Cardiac muscle cell (in vitro differentiated cells and primary cell): ENCODE measurements around the gene CSMD2. TPM values are rescaled to one million over a fixed set of nuclear protein-coding genes. Genes with fewer than 3 reads are reported as not detected.

Experiments used
- DNase-seq, 2 donors: peaks; one replicate each; pipeline versions ENCODE4 v3.0.0 to v3.0.0-alpha.2; 2010 to 2017; ENCODE audit warnings: low read depth in 1 of 2, low spot score in 1 of 2
- H3K27ac ChIP-seq: fragments of 200-600 bp; sonication (generic); 2 replicates; pipeline ENCODE4 v1.5.1; 2016
- H3K27me3 ChIP-seq: fragments of 200-600 bp; sonication (generic); 2 replicates; pipeline ENCODE4 v1.6.0; 2016; ENCODE audit warnings: control low read depth
- H3K36me3 ChIP-seq: fragments of 200-600 bp; sonication (generic); 2 replicates; pipeline ENCODE4 v1.5.1; 2016; ENCODE audit warnings: control low read depth
- H3K4me1 ChIP-seq: fragments of 200-600 bp; sonication (generic); 2 replicates; pipeline ENCODE4 v1.8.1; 2017; ENCODE audit warnings: low read depth, mild to moderate bottlenecking, mixed run types
- H3K4me3 ChIP-seq: fragments of 200-600 bp; sonication (generic); 2 replicates; pipeline ENCODE4 v1.5.1; 2016; ENCODE audit warnings: mild to moderate bottlenecking
- H3K9me3 ChIP-seq: fragments of 200-600 bp; sonication (generic); 2 replicates; pipeline ENCODE4 v1.5.1; 2017; ENCODE audit warnings: low read depth, mild to moderate bottlenecking, control low read depth
- polyA plus RNA-seq: library from polyadenylated mRNA; unstranded; fragments of >200 nt; fragmentation: Nextera tagmentation; extraction: Ambion mirVana; gene quantifications from 2 replicates; pipeline ENCODE4 v1.2.1, GENCODE V29; 2016
- total RNA-seq: library from RNA; depleted of rRNA; stranded (reverse); fragments of >200 nt; gene quantifications from 2 replicates; pipeline ENCODE4 v1.2.3, GENCODE V29; 2016
- TF ChIP-seq, protein P1 (sequence below): IDR thresholded peaks from 2 replicates; pipeline ENCODE4 v1.5.1; 2012; ENCODE audit warnings: low read depth, mild to moderate bottlenecking, low read length

Gene CSMD2
- total and polyA plus RNA-seq, 2 experiments from 2014 or later = 0.24 TPM; not detected in 1

GRCh38 chr1:33925586-33925985, 239.4 kb downstream of the CSMD2 start:
- no peaks in the 10 kb centered on the region for H3K9me3 ChIP-seq
- no peak overlapping the region for H3K27ac ChIP-seq
- no peak overlapping the region for H3K4me3 ChIP-seq
- no peaks in the 10 kb centered on the region for H3K27me3 ChIP-seq
- no peaks in the 10 kb centered on the region for H3K36me3 ChIP-seq
- no peaks in the 10 kb centered on the region for H3K4me1 ChIP-seq
- TF ChIP-seq, protein P1, sequence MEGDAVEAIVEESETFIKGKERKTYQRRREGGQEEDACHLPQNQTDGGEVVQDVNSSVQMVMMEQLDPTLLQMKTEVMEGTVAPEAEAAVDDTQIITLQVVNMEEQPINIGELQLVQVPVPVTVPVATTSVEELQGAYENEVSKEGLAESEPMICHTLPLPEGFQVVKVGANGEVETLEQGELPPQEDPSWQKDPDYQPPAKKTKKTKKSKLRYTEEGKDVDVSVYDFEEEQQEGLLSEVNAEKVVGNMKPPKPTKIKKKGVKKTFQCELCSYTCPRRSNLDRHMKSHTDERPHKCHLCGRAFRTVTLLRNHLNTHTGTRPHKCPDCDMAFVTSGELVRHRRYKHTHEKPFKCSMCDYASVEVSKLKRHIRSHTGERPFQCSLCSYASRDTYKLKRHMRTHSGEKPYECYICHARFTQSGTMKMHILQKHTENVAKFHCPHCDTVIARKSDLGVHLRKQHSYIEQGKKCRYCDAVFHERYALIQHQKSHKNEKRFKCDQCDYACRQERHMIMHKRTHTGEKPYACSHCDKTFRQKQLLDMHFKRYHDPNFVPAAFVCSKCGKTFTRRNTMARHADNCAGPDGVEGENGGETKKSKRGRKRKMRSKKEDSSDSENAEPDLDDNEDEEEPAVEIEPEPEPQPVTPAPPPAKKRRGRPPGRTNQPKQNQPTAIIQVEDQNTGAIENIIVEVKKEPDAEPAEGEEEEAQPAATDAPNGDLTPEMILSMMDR = no peak
- no peak for DNase-seq

DNA sequence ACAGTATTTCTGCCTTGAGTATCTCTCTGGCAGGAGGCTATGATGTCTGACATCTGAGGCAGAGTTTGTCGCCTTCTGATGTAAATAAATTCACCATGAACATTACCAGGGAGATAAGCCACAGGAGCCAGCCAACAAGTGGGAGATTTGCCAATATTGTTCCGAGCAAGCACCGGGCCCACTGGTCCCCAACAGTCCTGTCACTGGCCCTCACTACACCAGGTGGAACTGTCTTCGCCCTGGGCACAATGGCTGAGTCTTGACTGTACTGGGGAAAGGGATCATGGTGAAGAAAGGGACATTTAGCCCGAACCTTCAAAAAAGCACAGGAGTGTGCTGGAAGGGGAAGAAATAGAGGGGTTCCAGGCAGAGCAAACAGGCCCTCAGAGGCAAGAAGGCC, 243.7 kb downstream of the CSMD2 start:
- Histone ChIP-seq H3K27me3 (no peaks in the 10 kb centered on the region), H3K9me3 (no peaks in the 10 kb centered on the region), H3K27ac (no peak overlapping the region), H3K36me3 (no peaks in the 10 kb centered on the region), H3K4me1 (no peaks in the 10 kb centered on the region), H3K4me3 (no peak overlapping the region)
- TF ChIP-seq, protein P1 = no peak
- no peak for DNase-seq

- DNase-seq = peak in 1 of 2 donors; percentile 10
- TF ChIP-seq, protein P1 = no peak
These were observed 246.7 kb downstream of the CSMD2 start for GRCh38 chr1:33918368-33918767.

DNA sequence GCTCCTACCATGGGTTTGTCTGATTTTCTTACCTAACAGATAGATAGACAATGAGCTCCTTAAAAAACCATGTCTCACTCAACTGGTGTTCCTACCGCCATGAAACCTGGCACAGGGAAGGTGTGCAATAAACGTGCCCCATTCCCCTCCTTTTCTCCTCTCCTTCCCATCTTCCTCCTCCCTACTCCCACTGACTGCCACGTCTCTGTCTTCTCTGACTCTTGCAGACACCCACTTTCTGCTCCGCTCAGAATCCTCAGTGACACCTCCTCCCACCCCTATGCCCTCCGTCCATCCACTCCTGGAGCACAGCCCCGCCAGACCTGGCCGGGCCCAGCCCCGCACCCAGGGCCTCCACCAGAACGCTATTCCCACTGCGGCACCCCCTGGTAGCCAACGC, 248.2 kb downstream of the CSMD2 start:
- H3K27me3 ChIP-seq = no peaks in the 10 kb centered on the region

More at GRCh38 chr1:33918368-33918767, 246.7 kb downstream of the CSMD2 start:
- Histone ChIP-seq H3K4me3 (no peak overlapping the region), H3K9me3 (no peaks in the 10 kb centered on the region), H3K36me3 (no peaks in the 10 kb centered on the region), H3K27me3 (no peaks in the 10 kb centered on the region), H3K27ac (no peak overlapping the region), H3K4me1 (no peaks in the 10 kb centered on the region)

DNA sequence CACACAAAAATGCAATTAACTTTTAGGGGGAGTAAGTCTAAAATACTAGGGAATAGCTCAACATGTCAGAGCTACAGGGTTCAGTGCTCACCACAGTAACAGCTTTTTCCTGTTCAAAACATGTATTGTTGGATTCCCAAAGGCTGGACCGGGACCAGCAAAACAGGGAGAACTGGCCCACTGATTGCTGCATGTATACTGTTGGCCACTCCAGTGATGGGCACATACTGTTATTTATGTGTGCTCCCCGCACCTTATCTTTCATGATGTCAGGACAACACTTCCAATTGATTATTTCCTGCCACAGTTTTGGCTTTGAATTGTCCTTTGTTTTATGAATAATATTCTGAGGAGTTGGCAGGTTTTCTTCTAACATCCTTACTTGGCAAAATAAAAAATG, 250.5 kb downstream of the CSMD2 start:
- H3K27me3 ChIP-seq = no peaks in the 10 kb centered on the region
- no peak overlapping the region for H3K27ac ChIP-seq
- no peak for DNase-seq
- no peaks in the 10 kb centered on the region for H3K9me3 ChIP-seq
- H3K36me3 ChIP-seq = no peaks in the 10 kb centered on the region
- TF ChIP-seq, protein P1 = no peak
- H3K4me1 ChIP-seq = no peaks in the 10 kb centered on the region
- no peak overlapping the region for H3K4me3 ChIP-seq

More for the DNA sequence above, 248.2 kb downstream of the CSMD2 start:
- TF ChIP-seq, protein P1 = no peak
- no peak overlapping the region for H3K27ac ChIP-seq
- H3K9me3 ChIP-seq = no peaks in the 10 kb centered on the region
- H3K4me1 ChIP-seq = no peaks in the 10 kb centered on the region
- no peak overlapping the region for H3K4me3 ChIP-seq
- no peaks in the 10 kb centered on the region for H3K36me3 ChIP-seq
- DNase-seq = no peak

DNA sequence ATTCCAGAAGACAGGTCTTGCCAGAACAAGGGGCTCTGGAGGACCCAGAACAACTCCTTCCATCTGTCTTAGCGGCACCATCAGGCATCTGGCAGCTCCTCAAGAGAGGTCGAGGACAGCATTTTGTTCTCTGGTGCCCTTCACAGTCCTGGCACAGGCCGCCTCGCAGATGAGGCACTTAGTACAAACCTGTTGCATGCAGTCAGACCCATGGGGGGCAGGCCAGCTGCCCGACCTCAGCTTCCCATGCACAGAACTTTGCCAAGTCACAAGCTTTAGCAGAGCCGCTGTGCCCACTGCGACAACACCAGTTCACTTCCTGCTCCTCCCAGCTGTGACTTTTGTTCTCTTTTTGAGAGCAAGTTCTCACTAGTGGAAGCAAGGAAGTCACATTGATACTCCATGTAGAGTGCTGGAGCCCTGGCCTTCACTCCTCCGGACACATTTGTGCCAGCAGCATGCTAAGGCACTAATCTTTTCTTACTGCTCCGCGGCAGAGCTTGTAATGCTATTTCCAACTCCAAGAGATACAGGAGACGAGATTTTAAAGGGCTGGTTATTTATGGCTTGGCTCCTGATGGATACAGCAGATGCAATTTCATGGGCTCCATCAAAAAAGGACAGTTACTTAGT, 256.6 kb downstream of the CSMD2 start:
- H3K27me3 ChIP-seq = no peaks in the 10 kb centered on the region
- TF ChIP-seq, protein P1 = no peak
- H3K4me1 ChIP-seq = no peaks in the 10 kb centered on the region
- no peaks in the 10 kb centered on the region for H3K9me3 ChIP-seq
- DNase-seq = no peak
- no peak overlapping the region for H3K27ac ChIP-seq
- no peak overlapping the region for H3K4me3 ChIP-seq
- no peaks in the 10 kb centered on the region for H3K36me3 ChIP-seq
